Loucy (cell line): ENCODE data around the gene RFWD3.
A peak's percentile ranks its signal among the peaks of the same experiment; 100 is the strongest.
"Not testable (repeated sequence)": the region's sequence is repeated elsewhere in the genome, so short reads cannot be mapped to it uniquely, and the experiment has no call there.

Experiments
- H2AFZ ChIP-seq: fragments of 200-600 bp; sonication (generic); 2 replicates; pipeline ENCODE4 v1.6.0; 2016; ENCODE audit warnings: antibody characterized with exemption, mild to moderate bottlenecking, low read length, moderate library complexity
- H3F3A ChIP-seq: fragments of 200-600 bp; 2 replicates; pipeline ENCODE4 v1.6.0; 2016; ENCODE audit warnings: antibody characterized with exemption, low read depth, mild to moderate bottlenecking
- H3K27me3 ChIP-seq: fragments of 200-600 bp; sonication (generic); 2 replicates; pipeline ENCODE4 v1.6.1; 2014; ENCODE audit warnings: low read length, mild to moderate bottlenecking; ENCODE audit not compliant: insufficient read depth, poor library complexity, severe bottlenecking
- H3K36me3 ChIP-seq: fragments of 200-600 bp; sonication (generic); 2 replicates; pipeline ENCODE4 v1.6.1; 2016; ENCODE audit warnings: low read length; ENCODE audit not compliant: insufficient read depth
- H3K4me1 ChIP-seq: fragments of 200-600 bp; sonication (generic); 2 replicates; pipeline ENCODE4 v1.5.1; 2014; ENCODE audit warnings: low read length, mild to moderate bottlenecking; ENCODE audit not compliant: insufficient read depth, poor library complexity, severe bottlenecking
- H3K4me2 ChIP-seq: fragments of 200-600 bp; sonication (generic); 2 replicates; pipeline ENCODE4 v1.6.0; 2014; ENCODE audit warnings: antibody characterized with exemption, low read length, low read depth, mild to moderate bottlenecking; ENCODE audit not compliant: poor library complexity, severe bottlenecking
- H3K4me3 ChIP-seq: fragments of 200-600 bp; sonication (generic); 2 replicates; pipeline ENCODE4 v1.5.1; 2014; ENCODE audit warnings: low read length, mild to moderate bottlenecking, mixed read lengths; ENCODE audit not compliant: poor library complexity, severe bottlenecking
- H3K79me2 ChIP-seq: fragments of 200-600 bp; sonication (generic); 2 replicates; pipeline ENCODE4 v1.6.1; 2014; ENCODE audit warnings: low read length; ENCODE audit not compliant: insufficient read depth
- H3K9ac ChIP-seq: fragments of 200-600 bp; sonication (generic); 2 replicates; pipeline ENCODE4 v1.6.0; 2014; ENCODE audit warnings: mild to moderate bottlenecking, low read depth, low read length, moderate library complexity; ENCODE audit not compliant: poor library complexity, severe bottlenecking
- H3K9me2 ChIP-seq: fragments of 200-600 bp; sonication (generic); replicated peaks from 2 replicates; pipeline ENCODE4 v1.6.1; 2016; ENCODE audit warnings: low read depth, low read length, mixed read lengths
- H3K9me3 ChIP-seq: fragments of 200-600 bp; sonication (generic); 2 replicates; pipeline ENCODE4 v1.6.1; 2014; ENCODE audit warnings: mild to moderate bottlenecking, antibody characterized with exemption, low read length, low read depth; ENCODE audit not compliant: insufficient read depth
- H4K20me1 ChIP-seq: fragments of 200-600 bp; sonication (generic); 2 replicates; pipeline ENCODE4 v1.6.0; 2014; ENCODE audit warnings: antibody characterized with exemption, low read length, mild to moderate bottlenecking; ENCODE audit not compliant: insufficient read depth, poor library complexity, severe bottlenecking
- CTCF ChIP-seq: fragments of 200-600 bp; sonication (generic); conservative IDR thresholded peaks from 2 replicates; pipeline ENCODE4 v1.5.1; 2014; ENCODE audit warnings: mild to moderate bottlenecking, antibody characterized with exemption, low read length
- EZH2phosphoT487 ChIP-seq: fragments of 200-600 bp; IDR thresholded peaks from 2 replicates; pipeline ENCODE4 v1.6.1; 2018; ENCODE audit warnings: antibody characterized with exemption, mild to moderate bottlenecking, moderate library complexity, borderline replicate concordance

RFWD3 gene

DNA sequence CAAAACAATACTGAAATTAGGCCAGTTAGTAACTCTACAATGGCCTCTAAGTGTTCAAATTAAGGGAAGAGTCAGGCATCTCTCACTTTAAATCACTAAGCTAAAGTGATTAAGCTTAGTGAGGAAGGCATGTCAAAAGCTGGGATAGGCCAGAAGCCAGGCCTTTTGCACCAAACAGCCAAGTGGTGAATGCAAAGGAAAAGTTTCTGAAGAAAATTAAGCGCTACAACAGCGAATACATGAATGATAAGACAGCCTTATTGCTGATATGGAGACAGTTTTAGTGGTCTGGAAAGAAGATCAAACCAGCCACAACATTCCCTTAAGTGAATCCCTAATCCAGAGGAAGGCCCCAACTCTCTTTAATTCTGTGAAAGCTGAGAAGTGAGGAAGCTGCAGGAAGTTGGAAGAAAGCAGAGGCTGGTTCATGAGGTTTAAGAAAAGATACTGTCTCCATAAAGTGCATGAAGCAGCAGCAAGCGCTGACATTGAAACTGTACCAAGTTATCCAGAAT is 12.1 kb downstream of the RFWD3 start:
- H3K9ac ChIP-seq: peak overlapping the region; percentile 38
- no peaks in the 10 kb centered on the region for H3K9me2 ChIP-seq
- 0 out of 2 replicates have a peak, but pooled peaks cover 3% of the 10 kb centered on the region for H3F3A ChIP-seq
- no peaks in the 10 kb centered on the region for H3K9me3 ChIP-seq
- H2AFZ ChIP-seq: no peak overlapping the region
- no peaks in the 10 kb centered on the region for H3K27me3 ChIP-seq
- H3K36me3 ChIP-seq: peaks cover 75% of the 10 kb centered on the region
- peaks cover 98% of the 10 kb centered on the region for H3K79me2 ChIP-seq
- TF ChIP-seq EZH2phosphoT487: no peak
- TF ChIP-seq CTCF: no peak
- peaks cover 50% of the 10 kb centered on the region for H3K4me1 ChIP-seq
- H3K4me2 ChIP-seq: peak overlapping the region; percentile 81
- peak overlapping the region; percentile 46 for H3K4me3 ChIP-seq
- H4K20me1 ChIP-seq: peaks cover 97% of the 10 kb centered on the region

DNA sequence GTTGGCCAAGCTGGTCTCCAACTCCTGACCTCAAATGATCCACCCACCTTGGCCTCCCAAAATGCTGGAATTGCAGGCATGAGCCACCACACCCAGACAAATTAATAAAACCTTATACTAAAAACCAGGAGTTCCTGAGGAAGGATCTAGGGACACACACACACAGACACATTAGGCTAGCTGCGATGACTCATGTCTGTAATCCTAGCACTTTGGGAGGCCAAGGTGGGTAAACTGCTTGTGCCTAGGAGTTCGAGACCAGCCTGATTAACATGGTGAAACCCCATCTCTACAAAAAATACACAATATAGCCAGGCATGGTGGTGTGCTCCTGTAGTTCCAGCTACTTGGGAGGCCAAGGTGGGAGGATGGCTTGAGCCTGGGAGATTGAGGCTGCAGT is 13.8 kb downstream of the RFWD3 start:
- peaks cover 76% of the 10 kb centered on the region for H3K36me3 ChIP-seq
- peaks cover 88% of the 10 kb centered on the region for H4K20me1 ChIP-seq
- H3K27me3 ChIP-seq, H2AFZ ChIP-seq, H3F3A ChIP-seq, H3K4me3 ChIP-seq, H3K9me3 ChIP-seq, H3K9me2 ChIP-seq: not testable (repeated sequence)
- peak overlapping the region; percentile 14 for H3K9ac ChIP-seq
- H3K4me2 ChIP-seq: peak overlapping the region; percentile 81
- peaks cover 97% of the 10 kb centered on the region for H3K79me2 ChIP-seq
- peaks cover 33% of the 10 kb centered on the region for H3K4me1 ChIP-seq

DNA sequence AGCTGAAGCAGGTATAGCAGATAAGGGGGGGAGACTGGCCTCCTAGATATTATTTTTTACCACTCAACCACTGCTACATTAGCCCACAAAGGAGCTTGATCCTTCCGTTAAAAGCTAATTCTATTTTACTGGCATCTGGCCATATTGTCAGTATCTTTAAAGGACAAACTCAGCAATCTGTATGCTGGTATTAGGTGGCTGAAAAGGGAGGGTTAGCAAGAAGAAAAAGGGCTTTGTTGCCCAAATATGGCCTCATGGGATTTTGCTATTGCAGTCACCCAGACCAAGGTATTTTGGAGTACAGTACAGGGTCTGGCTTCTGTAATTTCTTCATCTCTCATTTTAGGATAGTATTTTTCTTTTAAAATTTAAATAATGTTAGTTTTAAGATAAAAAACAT is 14.4 kb downstream of the RFWD3 start:
- no peak overlapping the region for H3K4me2 ChIP-seq

More for the DNA sequence above, 14.4 kb downstream of the RFWD3 start:
- no peak overlapping the region for H2AFZ ChIP-seq
- no peak for TF ChIP-seq CTCF
- TF ChIP-seq EZH2phosphoT487: no peak
- H4K20me1 ChIP-seq: peaks cover 82% of the 10 kb centered on the region
- peaks cover 97% of the 10 kb centered on the region for H3K79me2 ChIP-seq
- H3K36me3 ChIP-seq: peaks cover 80% of the 10 kb centered on the region
- H3K4me3 ChIP-seq: no peak overlapping the region
- no peak overlapping the region for H3K9ac ChIP-seq
- H3F3A ChIP-seq: 0 out of 2 replicates have a peak, but pooled peaks cover 3% of the 10 kb centered on the region
- H3K9me2 ChIP-seq: no peaks in the 10 kb centered on the region
- H3K4me1 ChIP-seq: peaks cover 31% of the 10 kb centered on the region
- H3K27me3 ChIP-seq: no peaks in the 10 kb centered on the region
- no peaks in the 10 kb centered on the region for H3K9me3 ChIP-seq
